HepG2 (cell line): ENCODE data around the gene SP1. TPM values are rescaled to one million over a fixed set of nuclear protein-coding genes. Genes with fewer than 3 reads are reported as not detected.
A peak's percentile ranks its signal among the peaks of the same experiment; 100 is the strongest.

Experiments used
- AGO2 ChIP-seq: fragments of 200-400 bp; formaldehyde crosslinking; optimal IDR thresholded peaks from 2 replicates; pipeline ENCODE3; 2017; ENCODE audit warnings: mild to moderate bottlenecking, low read depth, low read length, moderate library complexity
- AKNA ChIP-seq: sonication (generic); formaldehyde crosslinking; IDR thresholded peaks from 2 replicates; pipeline ENCODE4 v1.4.0; 2020; ENCODE audit warnings: missing genetic modification reagents, borderline replicate concordance
- ARHGAP35 ChIP-seq: sonication (generic); formaldehyde crosslinking; IDR thresholded peaks from 2 replicates; pipeline ENCODE4 v1.9.0; 2022; ENCODE audit warnings: mild to moderate bottlenecking, inconsistent platforms, moderate library complexity, missing genetic modification reagents, borderline replicate concordance
- FOXA1 ChIP-seq, 2 experiments: fragments of 450-650 bp in 1 of 2; sonication (generic) in 1 of 2; formaldehyde crosslinking in 1 of 2; IDR thresholded peaks; 2 replicates each; pipeline versions ENCODE4 v1.4.0 to v1.6.1; 2016 to 2020; ENCODE audit warnings: missing genetic modification reagents in 1 of 2
- NR2F2 ChIP-seq: IDR thresholded peaks from 2 replicates; pipeline ENCODE4 v1.6.1; 2012; ENCODE audit warnings: low read depth, inconsistent platforms, borderline replicate concordance
- REPIN1 ChIP-seq: sonication (generic); formaldehyde crosslinking; IDR thresholded peaks from 2 replicates; pipeline ENCODE4 v1.8.0; 2022; ENCODE audit warnings: missing genetic modification reagents, low read depth, mild to moderate bottlenecking, borderline replicate concordance
- SIX4 ChIP-seq: sonication (generic); formaldehyde crosslinking; IDR thresholded peaks from 2 replicates; pipeline ENCODE4 v1.4.0; 2020; ENCODE audit warnings: missing genetic modification reagents
- ZEB1 ChIP-seq: IDR thresholded peaks from 2 replicates; pipeline ENCODE4 v1.6.1; 2012; ENCODE audit warnings: mild to moderate bottlenecking, low read depth, inconsistent platforms; ENCODE audit not compliant: insufficient replicate concordance
- ZFYVE20 ChIP-seq: sonication (generic); formaldehyde crosslinking; IDR thresholded peaks from 2 replicates; pipeline ENCODE4 v1.8.0; 2023; ENCODE audit warnings: low read depth, mild to moderate bottlenecking, moderate library complexity, missing genetic modification reagents, borderline replicate concordance
- ZNF441 ChIP-seq: sonication (generic); formaldehyde crosslinking; IDR thresholded peaks from 2 replicates; pipeline ENCODE4 v1.7.0; 2021; ENCODE audit warnings: missing genetic modification reagents, borderline replicate concordance
- ZNF563 ChIP-seq: sonication (generic); formaldehyde crosslinking; IDR thresholded peaks from 2 replicates; pipeline ENCODE4 v1.8.0; 2022; ENCODE audit warnings: mild to moderate bottlenecking, moderate library complexity, missing genetic modification reagents
- ZNF639 ChIP-seq: conservative IDR thresholded peaks from 2 replicates; pipeline ENCODE4 v1.6.1; 2018; ENCODE audit warnings: missing genetic modification reagents
- ZNF780A ChIP-seq: sonication (generic); formaldehyde crosslinking; IDR thresholded peaks from 2 replicates; pipeline ENCODE4 v1.8.0; 2022; ENCODE audit warnings: mild to moderate bottlenecking, missing genetic modification reagents, moderate library complexity
- ZNF879 ChIP-seq: sonication (generic); formaldehyde crosslinking; IDR thresholded peaks from 2 replicates; pipeline ENCODE4 v1.8.1; 2023; ENCODE audit warnings: missing genetic modification reagents
- polyA plus RNA-seq, 8 experiments: library from polyadenylated mRNA; depleted of rRNA in 3 of 8; stranded (reverse) in 7 of 8; unstranded in 1 of 8; fragments of >200 nt; fragmentation: Illumina TruSeq in 4 of 8; extraction: Trizol in 4 of 8; gene quantifications; 2 replicates each; pipeline versions ENCODE4 v1.2.1 to v1.2.3, GENCODE V29; 2011 to 2016; ENCODE audit warnings: low read depth in 4 of 8, missing spikeins in 1 of 8, mixed read lengths in 1 of 8; ENCODE audit not compliant: insufficient read depth in 1 of 8
- total RNA-seq, 5 experiments: library from RNA; depleted of rRNA; stranded (reverse); fragments of >200 nt; fragmentation: Illumina TruSeq; extraction: Trizol; gene quantifications; 2 replicates each; pipeline ENCODE4 v1.2.3, GENCODE V29; 2016; ENCODE audit warnings: low read depth in 1 of 5
- TF ChIP-seq, protein P1 (sequence below): sonication (generic); formaldehyde crosslinking; IDR thresholded peaks from 2 replicates; pipeline ENCODE4 v1.4.0; 2020; ENCODE audit warnings: missing genetic modification reagents
- TF ChIP-seq, protein P2 (sequence below): sonication (generic); formaldehyde crosslinking; IDR thresholded peaks from 2 replicates; pipeline ENCODE4 v1.9.0; 2022; ENCODE audit warnings: missing genetic modification reagents, mild to moderate bottlenecking, borderline replicate concordance
- TF ChIP-seq, protein P3 (sequence below): sonication (generic); formaldehyde crosslinking; IDR thresholded peaks from 2 replicates; pipeline ENCODE4 v1.5.0; 2020; ENCODE audit warnings: missing genetic modification reagents, mild to moderate bottlenecking, borderline replicate concordance

Gene SP1
- total and polyA plus RNA-seq, 2 of the 13 experiments (the other 11 are each of a cell fraction or from before 2014, with no cell fraction given), result 26.5 to 27.5 TPM

- TF ChIP-seq AKNA (0 out of 2 replicates have a peak, but pooled peaks have one; percentile 32), SIX4 (CRISPR knock-in tag) (no peak), ZNF639 (CRISPR knock-in tag) (peak; percentile 45; the same call in 1 of the 2 replicates), ZEB1 (peak; percentile 46), ARHGAP35 (CRISPR knock-in tag) (no peak; the same call in 1 of the 2 replicates), ZNF441 (CRISPR knock-in tag) (peak; percentile 41; the same call in 1 of the 2 replicates), ZNF563 (CRISPR knock-in tag) (0 out of 2 replicates have a peak, but pooled peaks have one; percentile 17), FOXA1 (IDR thresholded peaks at IDR 0.05) (no peak), FOXA1 (CRISPR knock-in tag; IDR thresholded peaks at IDR 0.05) (peak; percentile 32), NR2F2 (peak; percentile 8; the same call in 1 of the 2 replicates), ZNF780A (CRISPR knock-in tag) (no peak), ZFYVE20 (CRISPR knock-in tag) (no peak), ZNF879 (CRISPR knock-in tag) (peak; percentile 78; the same call in 1 of the 2 replicates), AGO2 (peak; percentile 94), REPIN1 (CRISPR knock-in tag) (peak; percentile 55; the same call in 1 of the 2 replicates)
- TF ChIP-seq, protein P1, sequence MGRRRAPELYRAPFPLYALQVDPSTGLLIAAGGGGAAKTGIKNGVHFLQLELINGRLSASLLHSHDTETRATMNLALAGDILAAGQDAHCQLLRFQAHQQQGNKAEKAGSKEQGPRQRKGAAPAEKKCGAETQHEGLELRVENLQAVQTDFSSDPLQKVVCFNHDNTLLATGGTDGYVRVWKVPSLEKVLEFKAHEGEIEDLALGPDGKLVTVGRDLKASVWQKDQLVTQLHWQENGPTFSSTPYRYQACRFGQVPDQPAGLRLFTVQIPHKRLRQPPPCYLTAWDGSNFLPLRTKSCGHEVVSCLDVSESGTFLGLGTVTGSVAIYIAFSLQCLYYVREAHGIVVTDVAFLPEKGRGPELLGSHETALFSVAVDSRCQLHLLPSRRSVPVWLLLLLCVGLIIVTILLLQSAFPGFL (CRISPR knock-in tag), result no peak
- TF ChIP-seq, protein P2, sequence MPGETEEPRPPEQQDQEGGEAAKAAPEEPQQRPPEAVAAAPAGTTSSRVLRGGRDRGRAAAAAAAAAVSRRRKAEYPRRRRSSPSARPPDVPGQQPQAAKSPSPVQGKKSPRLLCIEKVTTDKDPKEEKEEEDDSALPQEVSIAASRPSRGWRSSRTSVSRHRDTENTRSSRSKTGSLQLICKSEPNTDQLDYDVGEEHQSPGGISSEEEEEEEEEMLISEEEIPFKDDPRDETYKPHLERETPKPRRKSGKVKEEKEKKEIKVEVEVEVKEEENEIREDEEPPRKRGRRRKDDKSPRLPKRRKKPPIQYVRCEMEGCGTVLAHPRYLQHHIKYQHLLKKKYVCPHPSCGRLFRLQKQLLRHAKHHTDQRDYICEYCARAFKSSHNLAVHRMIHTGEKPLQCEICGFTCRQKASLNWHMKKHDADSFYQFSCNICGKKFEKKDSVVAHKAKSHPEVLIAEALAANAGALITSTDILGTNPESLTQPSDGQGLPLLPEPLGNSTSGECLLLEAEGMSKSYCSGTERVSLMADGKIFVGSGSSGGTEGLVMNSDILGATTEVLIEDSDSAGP (CRISPR knock-in tag), result peak; percentile 65; the same call in 1 of the 2 replicates
- TF ChIP-seq, protein P3, sequence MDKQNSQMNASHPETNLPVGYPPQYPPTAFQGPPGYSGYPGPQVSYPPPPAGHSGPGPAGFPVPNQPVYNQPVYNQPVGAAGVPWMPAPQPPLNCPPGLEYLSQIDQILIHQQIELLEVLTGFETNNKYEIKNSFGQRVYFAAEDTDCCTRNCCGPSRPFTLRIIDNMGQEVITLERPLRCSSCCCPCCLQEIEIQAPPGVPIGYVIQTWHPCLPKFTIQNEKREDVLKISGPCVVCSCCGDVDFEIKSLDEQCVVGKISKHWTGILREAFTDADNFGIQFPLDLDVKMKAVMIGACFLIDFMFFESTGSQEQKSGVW, result no peak
These were observed 72.4 kb downstream of the SP1 start (continued) for GRCh38 chr12:53452159-53453077.
